GM12865 (cell line): Measurements from ENCODE around the gene PRPF8.

Source experiments
- DNase-seq: peaks from one replicate; pipeline ENCODE4 v3.0.0; 2010; ENCODE audit warnings: low read depth
- H3K4me3 ChIP-seq: 2 replicates; pipeline ENCODE4 v1.5.1; 2011; ENCODE audit warnings: mild to moderate bottlenecking, low read depth, low read length, control low read depth
- TF ChIP-seq, protein P1 (sequence below): IDR thresholded peaks from 2 replicates; pipeline ENCODE4 v1.5.1; 2011; ENCODE audit warnings: low read length, control low read depth, low read depth, inconsistent platforms; ENCODE audit not compliant: insufficient read depth; ENCODE audit errors: missing control alignments

Gene PRPF8

DNA sequence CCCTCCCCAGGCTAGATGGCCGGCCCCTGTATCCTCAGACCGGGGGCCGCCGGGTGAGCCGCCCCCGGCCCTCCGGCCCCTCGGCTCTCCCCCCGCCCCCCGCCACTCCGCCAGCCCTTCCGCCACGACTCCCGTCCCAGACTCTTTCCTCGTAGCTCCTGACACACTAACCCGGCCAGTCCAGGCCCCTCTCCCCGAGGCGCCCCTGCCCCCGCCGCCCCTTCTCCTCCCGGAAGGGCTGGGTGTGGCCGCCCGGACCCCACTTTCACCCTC is 31.1 kb upstream of the PRPF8 start:
- TF ChIP-seq, protein P1, sequence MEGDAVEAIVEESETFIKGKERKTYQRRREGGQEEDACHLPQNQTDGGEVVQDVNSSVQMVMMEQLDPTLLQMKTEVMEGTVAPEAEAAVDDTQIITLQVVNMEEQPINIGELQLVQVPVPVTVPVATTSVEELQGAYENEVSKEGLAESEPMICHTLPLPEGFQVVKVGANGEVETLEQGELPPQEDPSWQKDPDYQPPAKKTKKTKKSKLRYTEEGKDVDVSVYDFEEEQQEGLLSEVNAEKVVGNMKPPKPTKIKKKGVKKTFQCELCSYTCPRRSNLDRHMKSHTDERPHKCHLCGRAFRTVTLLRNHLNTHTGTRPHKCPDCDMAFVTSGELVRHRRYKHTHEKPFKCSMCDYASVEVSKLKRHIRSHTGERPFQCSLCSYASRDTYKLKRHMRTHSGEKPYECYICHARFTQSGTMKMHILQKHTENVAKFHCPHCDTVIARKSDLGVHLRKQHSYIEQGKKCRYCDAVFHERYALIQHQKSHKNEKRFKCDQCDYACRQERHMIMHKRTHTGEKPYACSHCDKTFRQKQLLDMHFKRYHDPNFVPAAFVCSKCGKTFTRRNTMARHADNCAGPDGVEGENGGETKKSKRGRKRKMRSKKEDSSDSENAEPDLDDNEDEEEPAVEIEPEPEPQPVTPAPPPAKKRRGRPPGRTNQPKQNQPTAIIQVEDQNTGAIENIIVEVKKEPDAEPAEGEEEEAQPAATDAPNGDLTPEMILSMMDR = no peak
- peak overlapping the region; percentile 76 for H3K4me3 ChIP-seq
- no peak for DNase-seq

DNA sequence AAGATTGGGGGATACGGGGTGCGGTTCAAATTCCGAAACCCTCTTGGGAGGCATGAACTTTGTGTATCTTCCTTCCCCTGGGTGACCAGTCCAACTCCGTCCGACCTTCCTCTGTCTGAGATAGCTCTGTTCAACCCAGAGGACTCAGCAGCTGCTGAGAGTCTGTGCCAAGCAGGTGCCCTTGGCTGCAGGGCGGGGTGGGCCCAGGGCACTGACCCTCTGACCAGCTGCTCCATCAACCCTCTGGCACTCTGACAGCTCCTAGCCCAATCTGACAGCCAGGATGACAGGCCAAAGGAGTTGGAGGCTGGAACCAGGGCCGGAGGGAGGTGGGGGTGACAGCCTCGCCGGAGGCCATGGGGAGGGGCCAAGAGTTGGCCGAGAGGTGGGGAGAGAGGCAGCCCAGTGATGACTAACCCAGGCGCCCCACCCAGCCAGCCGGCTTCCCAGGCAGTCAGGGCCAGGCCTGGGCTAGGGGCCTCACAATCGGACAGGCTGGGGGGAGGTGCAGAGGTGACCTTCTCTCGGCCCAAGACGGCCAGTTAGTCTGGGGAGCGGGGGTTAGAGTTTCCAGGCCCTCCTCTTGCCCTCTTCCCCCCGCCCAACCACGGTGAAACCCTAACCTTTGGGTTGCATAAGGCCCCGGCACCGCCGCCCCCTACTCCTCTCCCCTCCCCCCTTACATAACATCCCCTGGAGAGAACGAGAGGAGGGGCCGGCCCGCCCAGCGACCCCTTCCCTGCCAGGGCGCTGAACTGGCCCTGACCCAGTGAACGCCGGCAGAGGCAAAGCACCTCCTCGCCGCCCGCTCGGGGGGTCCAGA is 30.5 kb upstream of the PRPF8 start:
- DNase-seq = no peak
- H3K4me3 ChIP-seq = peak overlapping the region; percentile 76
- TF ChIP-seq, protein P1 = no peak

DNA sequence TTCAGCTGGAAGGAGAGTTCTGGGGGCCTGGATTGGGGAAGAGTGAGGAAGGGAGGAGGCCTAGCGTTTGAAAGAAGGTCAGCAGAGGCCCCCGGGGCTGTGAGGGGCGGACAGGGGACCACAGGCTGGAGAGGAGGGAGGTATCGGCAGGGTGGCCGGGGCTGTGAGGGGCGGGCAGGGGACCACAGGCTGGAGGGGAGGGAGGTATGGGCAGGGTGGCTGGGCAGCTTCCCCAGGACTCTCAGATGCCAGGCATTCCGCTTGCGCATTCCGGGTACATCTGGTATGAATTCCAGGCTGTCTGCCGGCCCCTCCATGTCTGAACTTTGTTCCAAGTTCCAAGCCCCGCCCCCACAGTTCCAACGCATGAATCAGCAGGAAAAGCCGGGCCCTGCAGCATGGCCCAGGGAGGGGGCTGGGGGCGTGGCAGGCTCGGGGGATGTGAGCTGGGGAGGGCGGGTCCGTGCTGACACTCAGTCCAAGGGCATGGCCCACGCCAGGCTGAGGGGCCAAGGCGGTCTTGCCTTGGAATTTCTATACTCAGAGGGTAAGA is 29.8 kb upstream of the PRPF8 start:
- no peak for DNase-seq
- TF ChIP-seq, protein P1 = no peak
- no peak overlapping the region for H3K4me3 ChIP-seq

DNA sequence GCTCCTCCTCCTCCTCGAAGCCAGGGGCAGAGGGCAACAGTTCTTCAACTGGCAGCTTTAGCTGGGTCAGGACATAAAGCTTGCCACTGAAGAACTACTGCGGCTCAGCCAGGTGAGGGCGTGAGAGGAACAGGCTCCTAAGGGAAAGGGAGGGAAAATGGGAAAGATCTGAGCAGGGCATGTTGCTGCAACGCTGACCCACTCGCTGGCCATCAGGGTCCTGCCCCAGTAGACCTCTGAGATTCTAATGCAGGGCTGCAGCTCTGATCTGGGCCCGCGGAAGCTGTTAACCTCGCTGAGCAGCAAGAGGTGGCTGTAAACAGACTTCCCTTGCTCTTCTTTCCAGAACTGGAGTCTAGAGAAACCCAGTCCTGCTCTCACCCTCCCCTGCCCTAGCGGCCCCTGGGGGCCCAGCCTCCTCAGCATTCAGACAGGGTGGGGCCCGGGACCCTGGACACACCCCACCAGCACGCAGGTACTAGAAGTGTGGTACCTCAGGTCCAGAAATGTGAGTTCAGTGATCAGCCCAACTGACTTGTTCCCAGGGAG is 29.3 kb upstream of the PRPF8 start:
- H3K4me3 ChIP-seq = no peak overlapping the region
- DNase-seq = no peak
- TF ChIP-seq, protein P1 = peak; percentile 29

DNA sequence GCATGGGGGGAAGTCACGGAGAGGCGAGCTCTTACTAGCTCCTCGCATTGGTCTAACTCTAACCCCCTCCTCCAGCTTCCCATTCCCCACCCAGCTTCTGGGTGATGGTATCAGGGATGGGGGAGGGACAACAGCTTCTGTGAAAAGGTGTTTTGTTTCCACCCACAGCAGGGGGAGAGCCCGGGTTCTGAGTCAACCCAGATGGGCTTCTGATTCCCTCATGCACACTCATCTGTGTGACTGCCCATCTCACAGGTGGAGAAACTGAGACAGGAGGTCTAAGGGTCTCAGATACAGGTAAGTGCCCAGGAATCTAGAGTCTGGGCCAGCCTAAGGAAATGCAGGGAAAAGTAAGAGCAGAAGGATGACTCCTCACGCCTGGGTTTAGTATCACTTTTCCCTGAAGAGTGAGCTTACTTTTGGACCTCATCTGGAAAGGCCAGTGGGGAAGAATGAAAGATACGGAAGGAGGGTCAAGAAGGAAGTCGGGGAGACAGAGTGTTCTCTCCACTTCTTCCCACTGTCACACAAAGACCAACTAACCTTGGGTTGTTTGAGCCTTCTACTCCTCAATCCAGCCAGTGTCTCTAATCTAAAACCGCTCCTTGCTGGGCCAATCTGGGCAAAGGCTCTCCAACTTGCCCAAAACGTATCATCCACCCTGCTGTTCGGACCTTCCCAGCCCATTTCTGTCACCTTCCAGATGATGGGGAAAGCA is 28.7 kb upstream of the PRPF8 start:
- no peak overlapping the region for H3K4me3 ChIP-seq
- no peak for DNase-seq
- TF ChIP-seq, protein P1 = no peak

DNA sequence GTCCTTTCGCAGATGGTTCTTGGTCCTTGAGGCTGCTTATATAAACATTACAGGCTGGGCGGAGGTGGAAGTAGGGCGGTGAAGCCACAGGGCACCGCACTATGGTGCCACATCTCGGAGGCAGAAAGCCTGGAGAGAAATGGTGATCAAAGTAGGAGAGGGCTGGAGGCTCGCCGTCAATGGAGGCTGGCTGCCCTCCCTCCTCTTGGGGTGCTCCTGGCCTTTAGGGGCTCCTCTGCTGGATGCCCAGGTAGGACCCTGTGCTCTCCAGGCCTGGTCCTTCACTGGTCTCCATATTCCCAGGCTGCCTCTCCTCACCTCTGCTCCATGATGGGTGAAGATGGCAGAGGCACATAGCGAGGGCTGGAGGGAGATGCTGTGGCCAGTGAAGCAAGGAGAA is 27.6 kb upstream of the PRPF8 start:
- H3K4me3 ChIP-seq = no peak overlapping the region
- TF ChIP-seq, protein P1 = no peak
- no peak for DNase-seq
